HEK293T (cell line): ENCODE results near the gene MYO15B.

ENCODE experiments used
- ARNT ChIP-seq: fragments of 450-650 bp; IDR thresholded peaks from 2 replicates; pipeline ENCODE4 v1.6.1; 2017; ENCODE audit warnings: mild to moderate bottlenecking
- BHLHE40 ChIP-seq: fragments of 450-650 bp; IDR thresholded peaks from 2 replicates; pipeline ENCODE4 v1.6.1; 2016; ENCODE audit warnings: mild to moderate bottlenecking, moderate library complexity, borderline replicate concordance
- FOXA1 ChIP-seq: fragments of 450-650 bp; IDR thresholded peaks from 2 replicates; pipeline ENCODE4 v1.6.1; 2016; ENCODE audit warnings: mild to moderate bottlenecking
- FOXK2 ChIP-seq: fragments of 450-650 bp; IDR thresholded peaks from 2 replicates; pipeline ENCODE4 v1.6.1; 2016; ENCODE audit warnings: mild to moderate bottlenecking
- FOXM1 ChIP-seq: fragments of 450-650 bp; IDR thresholded peaks from 2 replicates; pipeline ENCODE4 v1.6.1; 2017; ENCODE audit warnings: mild to moderate bottlenecking, borderline replicate concordance
- LEF1 ChIP-seq: fragments of 450-650 bp; IDR thresholded peaks from 2 replicates; pipeline ENCODE4 v1.6.1; 2017; ENCODE audit warnings: mild to moderate bottlenecking, borderline replicate concordance
- SP1 ChIP-seq: fragments of 450-650 bp; IDR thresholded peaks from 2 replicates; pipeline ENCODE4 v1.6.1; 2017
- SUZ12 ChIP-seq: fragments of 450-650 bp; IDR thresholded peaks from 2 replicates; pipeline ENCODE4 v1.6.1; 2016; ENCODE audit warnings: mild to moderate bottlenecking
- ZNF384 ChIP-seq: fragments of 450-650 bp; IDR thresholded peaks from 2 replicates; pipeline ENCODE4 v1.6.1; 2016

- TF ChIP-seq SP1 (no peak), BHLHE40 (no peak), ARNT (no peak), FOXA1 (no peak), ZNF384 (no peak), FOXM1 (no peak), LEF1 (no peak), FOXK2 (no peak), SUZ12 (no peak)
Measured at GRCh38 chr17:75573540-75573957, 14.1 kb upstream of the MYO15B start.
